Breast epithelium (tissue), 4 donors: ENCODE results near the gene VASP. TPM values are rescaled to one million over a fixed set of nuclear protein-coding genes. Genes with fewer than 3 reads are reported as not detected.
A peak's percentile ranks its signal among the peaks of the same experiment; 100 is the strongest.

Source experiments
- DNase-seq, 2 donors: peaks; one replicate each; pipeline ENCODE4 v3.0.0-alpha.2; 2019; ENCODE audit warnings: low spot score in 2 of 2
- H3K27ac ChIP-seq, 2 donors: fragments of 200-600 bp; sonication (generic) in 1 of 2; one replicate each; pipeline ENCODE4 v1.5.1; 2016 to 2019; ENCODE audit warnings: mild to moderate bottlenecking in 1 of 2
- H3K27me3 ChIP-seq, 2 donors: fragments of 200-600 bp; sonication (generic) in 1 of 2; one replicate each; pipeline versions ENCODE4 v1.5.1 to v1.6.0; 2017 to 2019; ENCODE audit warnings: control low read depth in 1 of 2, mild to moderate bottlenecking in 1 of 2
- H3K36me3 ChIP-seq: fragments of 200-600 bp; one replicate; pipeline ENCODE4 v1.5.1; 2019
- H3K4me1 ChIP-seq, 2 donors: fragments of 200-600 bp; sonication (generic); one replicate each; pipeline ENCODE4 v1.5.1; 2016 to 2019; ENCODE audit warnings: control low read depth in 1 of 2
- H3K4me3 ChIP-seq, 3 donors: fragments of 200-600 bp; sonication (generic); 1 replicate in 2 of 3; 2 replicates in 1 of 3; pipeline ENCODE4 v1.5.1; 2016 to 2019; ENCODE audit warnings: mild to moderate bottlenecking in 3 of 3, moderate library complexity in 2 of 3
- H3K9me3 ChIP-seq, 2 donors: fragments of 200-600 bp; sonication (generic) in 1 of 2; one replicate each; pipeline ENCODE4 v1.5.1; 2016 to 2019; ENCODE audit warnings: control low read depth in 1 of 2
- POLR2A ChIP-seq: fragments of 450-650 bp; IDR thresholded peaks from one replicate; pipeline ENCODE4 v1.6.1; 2016; ENCODE audit warnings: antibody characterized with exemption, mild to moderate bottlenecking, moderate library complexity
- POLR2AphosphoS5 ChIP-seq, 3 donors: sonication (generic); formaldehyde crosslinking; IDR thresholded peaks; one replicate each; pipeline ENCODE4 v1.6.1; 2017; ENCODE audit warnings: antibody characterized with exemption in 3 of 3
- intact Hi-C: fragments of 100-400 bp; cut with DNase I; formaldehyde crosslinking; loops from one replicate; pipeline ENCODE4 v1.15.1; 2023; ENCODE audit warnings: low total_unique reads
- total RNA-seq, 3 donors: library from RNA; depleted of rRNA; stranded (reverse); fragments of >200 nt; gene quantifications; one replicate each; pipeline ENCODE4 v1.1.0, GENCODE V29; 2016
- TF ChIP-seq, protein P1 (sequence below), 3 donors: fragments of 450-650 bp; IDR thresholded peaks; one replicate each; pipeline ENCODE4 v1.5.1; 2016 to 2017; ENCODE audit warnings: antibody characterized with exemption in 3 of 3, mild to moderate bottlenecking in 3 of 3, moderate library complexity in 3 of 3

The VASP gene
- total RNA-seq, 3 donors from 2014 or later = 31.8 to 61.6 (median 52.2) TPM

DNA sequence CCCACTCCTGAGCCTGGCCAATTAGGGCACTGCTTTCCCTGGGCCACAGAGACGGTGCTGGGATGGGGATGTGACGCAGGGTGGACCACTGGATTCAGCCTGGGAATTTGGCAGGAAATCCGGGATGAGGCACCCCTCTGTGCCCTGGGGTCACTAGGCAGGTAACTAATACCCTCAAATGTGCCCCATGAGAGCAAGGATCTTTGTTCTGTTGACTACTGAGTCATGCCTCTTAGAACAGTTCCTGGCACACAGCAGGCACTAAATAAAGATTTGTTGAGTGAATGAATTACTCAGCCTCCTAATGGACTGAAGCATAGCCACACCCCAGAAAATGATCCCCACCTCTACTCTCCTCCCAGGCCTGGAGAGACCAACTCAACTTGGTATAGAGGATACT, 61.5 kb downstream of the VASP start:
- Histone ChIP-seq H3K27me3 (no peaks in the 10 kb centered on the region), H3K4me3 (no peak overlapping the region), H3K4me1 (no peaks in the 10 kb centered on the region), H3K36me3 (no peaks in the 10 kb centered on the region), H3K27ac (peak overlapping the region in 1 of 2 donors; percentile 25), H3K9me3 (no peaks in the 10 kb centered on the region)
- TF ChIP-seq, protein P1, sequence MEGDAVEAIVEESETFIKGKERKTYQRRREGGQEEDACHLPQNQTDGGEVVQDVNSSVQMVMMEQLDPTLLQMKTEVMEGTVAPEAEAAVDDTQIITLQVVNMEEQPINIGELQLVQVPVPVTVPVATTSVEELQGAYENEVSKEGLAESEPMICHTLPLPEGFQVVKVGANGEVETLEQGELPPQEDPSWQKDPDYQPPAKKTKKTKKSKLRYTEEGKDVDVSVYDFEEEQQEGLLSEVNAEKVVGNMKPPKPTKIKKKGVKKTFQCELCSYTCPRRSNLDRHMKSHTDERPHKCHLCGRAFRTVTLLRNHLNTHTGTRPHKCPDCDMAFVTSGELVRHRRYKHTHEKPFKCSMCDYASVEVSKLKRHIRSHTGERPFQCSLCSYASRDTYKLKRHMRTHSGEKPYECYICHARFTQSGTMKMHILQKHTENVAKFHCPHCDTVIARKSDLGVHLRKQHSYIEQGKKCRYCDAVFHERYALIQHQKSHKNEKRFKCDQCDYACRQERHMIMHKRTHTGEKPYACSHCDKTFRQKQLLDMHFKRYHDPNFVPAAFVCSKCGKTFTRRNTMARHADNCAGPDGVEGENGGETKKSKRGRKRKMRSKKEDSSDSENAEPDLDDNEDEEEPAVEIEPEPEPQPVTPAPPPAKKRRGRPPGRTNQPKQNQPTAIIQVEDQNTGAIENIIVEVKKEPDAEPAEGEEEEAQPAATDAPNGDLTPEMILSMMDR (IDR thresholded peaks at IDR 0.05) = no peak
- TF ChIP-seq POLR2A = no peak
- DNase-seq = no peak
- intact Hi-C loops = no loop called here

DNA sequence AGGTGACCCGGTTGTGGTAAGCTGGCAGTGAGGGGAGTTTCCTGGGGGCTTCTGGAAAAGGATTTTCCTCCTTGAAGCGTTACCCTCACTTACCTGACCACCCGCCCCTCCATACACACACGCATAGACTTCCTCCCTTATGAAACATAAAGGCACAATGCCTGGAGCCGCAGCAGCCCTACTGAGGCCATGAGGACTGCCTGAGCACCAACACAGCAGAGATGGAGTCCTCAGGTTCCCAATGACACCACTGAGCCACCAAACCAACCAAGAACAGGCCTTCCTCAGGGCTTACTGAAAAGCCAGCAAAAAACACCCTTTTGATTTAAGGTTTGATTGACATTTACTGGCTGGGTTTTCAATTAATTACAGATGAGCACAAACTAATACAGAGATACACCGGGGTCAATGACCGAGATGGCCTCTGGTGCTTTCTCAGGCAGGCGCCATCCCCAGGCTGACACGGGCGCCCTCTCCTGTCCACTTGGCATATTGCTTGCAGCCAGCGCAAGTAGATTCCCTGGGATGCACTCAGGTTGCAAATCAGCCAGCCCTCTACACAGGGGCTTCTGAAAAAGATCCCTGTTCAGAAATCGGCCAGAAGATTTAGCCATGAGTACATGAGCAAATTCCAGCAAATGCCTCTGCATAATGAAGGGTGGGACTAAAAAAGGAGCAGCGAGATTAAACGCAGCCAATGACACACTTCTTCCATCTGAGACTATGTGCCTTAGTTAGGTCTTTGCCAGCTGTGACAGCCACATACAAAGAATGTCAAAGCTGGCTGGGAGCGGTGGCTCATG, 62.5 kb downstream of the VASP start:
- intact Hi-C loops = no loop called here
- H3K36me3 ChIP-seq = no peaks in the 10 kb centered on the region
- no peak for TF ChIP-seq POLR2A
- TF ChIP-seq, protein P1 (IDR thresholded peaks at IDR 0.05) = peak in 2 of 3 donors; percentile 40 to 58
- H3K27me3 ChIP-seq = no peaks in the 10 kb centered on the region
- H3K27ac ChIP-seq = no peak overlapping the region
- DNase-seq = no peak
- no peaks in the 10 kb centered on the region for H3K9me3 ChIP-seq
- no peaks in the 10 kb centered on the region for H3K4me1 ChIP-seq
- H3K4me3 ChIP-seq = no peak overlapping the region

DNA sequence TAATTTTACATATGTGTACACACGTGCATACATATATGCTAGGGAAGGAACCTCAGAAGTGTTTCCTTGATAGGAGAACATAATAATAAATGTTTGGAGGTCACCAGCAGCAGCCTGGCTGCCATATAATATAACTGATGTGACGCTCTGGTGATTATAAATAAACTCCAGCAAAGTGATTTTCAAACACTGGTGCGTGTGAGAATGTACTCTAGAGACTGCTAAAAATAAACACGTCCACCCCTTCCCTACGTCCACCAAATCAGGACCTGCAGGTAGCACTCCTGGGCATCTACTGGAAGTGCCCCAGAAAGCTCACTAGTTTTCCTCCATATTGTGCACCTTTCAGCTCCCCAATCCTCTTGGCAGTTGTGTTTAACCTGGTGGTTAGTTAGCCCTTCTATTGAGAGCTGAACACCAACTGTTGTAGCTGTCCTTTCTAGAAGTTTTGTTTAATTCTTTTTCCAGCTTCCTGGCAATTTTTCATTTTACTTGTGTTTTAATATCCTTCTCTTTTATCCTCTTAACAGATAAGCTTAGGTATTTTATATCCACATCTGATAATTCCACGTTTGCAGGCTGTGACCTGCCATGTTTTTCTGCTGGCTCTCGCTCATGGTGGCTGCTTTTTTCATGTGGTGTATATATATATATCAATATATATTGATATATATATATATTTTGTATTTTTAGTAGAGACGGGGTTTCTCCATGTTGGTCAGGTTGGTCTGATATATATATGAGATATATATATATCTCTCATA, 64.4 kb downstream of the VASP start:
- no peak overlapping the region for H3K27ac ChIP-seq
- H3K4me3 ChIP-seq = no peak overlapping the region
- H3K36me3 ChIP-seq = no peaks in the 10 kb centered on the region
- no peaks in the 10 kb centered on the region for H3K9me3 ChIP-seq
- no peak for DNase-seq
- no peaks in the 10 kb centered on the region for H3K27me3 ChIP-seq
- no peaks in the 10 kb centered on the region for H3K4me1 ChIP-seq
- intact Hi-C loops = no loop called here
- TF ChIP-seq POLR2A = no peak
- TF ChIP-seq, protein P1 (IDR thresholded peaks at IDR 0.05) = no peak
- TF ChIP-seq POLR2AphosphoS5 (IDR thresholded peaks at IDR 0.05) = no peak

DNA sequence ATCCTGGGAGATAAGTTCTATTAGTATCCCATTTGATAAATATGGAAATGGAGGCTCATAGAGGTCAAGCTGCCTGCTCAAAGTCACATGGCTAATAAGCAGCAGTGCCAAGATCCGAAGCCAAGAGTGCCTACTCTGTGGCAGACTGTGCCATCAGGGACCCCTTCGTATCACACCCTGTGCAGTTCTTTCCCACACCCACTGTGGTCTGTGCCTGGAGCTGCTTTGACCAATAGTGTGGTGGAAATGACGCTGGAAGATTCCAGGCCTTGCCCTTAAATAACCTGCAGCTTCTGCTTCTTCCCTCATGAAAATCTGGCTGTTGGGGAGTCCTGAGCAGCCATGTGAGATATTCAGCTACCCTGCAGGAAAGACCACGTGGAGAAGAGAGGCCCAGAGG, 67.2 kb downstream of the VASP start:
- TF ChIP-seq POLR2AphosphoS5 (IDR thresholded peaks at IDR 0.05) (no peak), POLR2A (no peak)
- TF ChIP-seq, protein P1 (IDR thresholded peaks at IDR 0.05) = no peak
- intact Hi-C loops = no loop called here
- Histone ChIP-seq H3K36me3 (no peaks in the 10 kb centered on the region), H3K27me3 (no peaks in the 10 kb centered on the region), H3K4me1 (peaks cover 0 to 9% of the 10 kb centered on the region in 2 donors), H3K9me3 (no peaks in the 10 kb centered on the region), H3K27ac (no peak overlapping the region), H3K4me3 (no peak overlapping the region)
- no peak for DNase-seq

DNA sequence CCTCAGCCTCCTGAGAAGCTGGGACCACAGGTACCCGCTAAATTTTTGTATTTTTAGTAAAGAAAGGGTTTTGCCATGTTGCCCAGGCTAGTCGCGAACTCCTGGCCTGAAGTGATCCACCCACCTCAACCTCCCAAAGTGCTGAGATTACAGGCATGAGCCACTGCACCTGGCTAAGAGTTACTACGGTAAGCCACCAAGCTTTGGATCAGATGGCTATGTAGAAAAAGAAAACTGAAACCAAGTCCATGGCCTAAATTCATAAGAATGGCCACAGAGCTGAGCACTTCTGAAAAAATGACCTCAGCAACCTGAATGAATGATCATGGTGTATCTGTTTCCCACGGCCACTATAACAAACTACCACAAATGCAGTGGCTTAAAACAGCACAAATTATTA, 67.9 kb downstream of the VASP start:
- Histone ChIP-seq H3K4me3 (no peak overlapping the region), H3K36me3 (no peaks in the 10 kb centered on the region), H3K27me3 (no peaks in the 10 kb centered on the region), H3K9me3 (no peaks in the 10 kb centered on the region), H3K27ac (no peak overlapping the region), H3K4me1 (peaks cover 0 to 9% of the 10 kb centered on the region in 2 donors)
- DNase-seq = no peak
- intact Hi-C loops = no loop called here
- TF ChIP-seq POLR2A = no peak

Other genes with a start within 250 kb of the VASP start
- not detected for gene CKM, start 184.6 kb upstream of the VASP start, total RNA-seq
- 10 to 100 TPM in 1 of 3 donors, 1 to 10 TPM in 1, not detected in 1; 5.6 to 13.5 TPM for gene KLC3, start 166.7 kb upstream of the VASP start, total RNA-seq
- 10 to 100 TPM in 1 of 3 donors, 1 to 10 TPM in 2; 6.4 to 11.5 (median 9.5) TPM for gene ERCC2, start 136.9 kb upstream of the VASP start, total RNA-seq
- 10 to 100 TPM in 2 of 3 donors, 1 to 10 TPM in 1; 3.4 to 45.1 (median 34.7) TPM for gene PPP1R13L, start 102.4 kb upstream of the VASP start, total RNA-seq
- gene POLR1G, start 100.8 kb upstream of the VASP start, total RNA-seq = 1 to 10 TPM; 2.6 to 6.9 (median 5.3) TPM
- gene ERCC1, start 83.6 kb upstream of the VASP start, total RNA-seq = 10 to 100 TPM; 89.9 to 96.7 (median 91.2) TPM
- 100 to 1,000 TPM in 1 of 3 donors, 10 to 100 TPM in 2; 29.8 to 109 (median 38.4) TPM for gene FOSB, start 39.5 kb upstream of the VASP start, total RNA-seq
- gene RTN2, start 10.4 kb upstream of the VASP start, total RNA-seq = 10 to 100 TPM in 1 of 3 donors, 1 to 10 TPM in 2; 5.9 to 15.1 (median 7.2) TPM
- 1 to 10 TPM; 1.8 to 2.5 (median 2.3) TPM for gene PPM1N, start 9.0 kb upstream of the VASP start, total RNA-seq
- 10 to 100 TPM in 1 of 3 donors, 1 to 10 TPM in 2; 6.6 to 11.4 (median 7.2) TPM for gene OPA3, start 77.3 kb downstream of the VASP start, total RNA-seq
- 1 to 10 TPM; 1.1 to 8.8 (median 1.2) TPM for gene GPR4, start 94.7 kb downstream of the VASP start, total RNA-seq
- 10 to 100 TPM; 27.7 to 42.0 (median 32.4) TPM for gene EML2, start 131.9 kb downstream of the VASP start, total RNA-seq
- 1 to 10 TPM in 2 of 3 donors, under 1 TPM in 1; 0.16 to 4.9 (median 4.8) TPM for gene GIPR, start 160.7 kb downstream of the VASP start, total RNA-seq
- 100 to 1,000 TPM; 175 to 238 (median 191) TPM for gene SNRPD2, start 184.5 kb downstream of the VASP start, total RNA-seq
- 1 to 10 TPM; 6.1 to 9.4 (median 7.2) TPM for gene QPCTL, start 185.2 kb downstream of the VASP start, total RNA-seq
- gene FBXO46, start 223.4 kb downstream of the VASP start, total RNA-seq = 10 to 100 TPM in 2 of 3 donors, 1 to 10 TPM in 1; 8.0 to 15.1 (median 13.8) TPM
- gene MEIOSIN, start 226.0 kb downstream of the VASP start, total RNA-seq = not detected